DMS114 treated with DMSO at 0.1 percent for 48 hours (cell line): ENCODE results near the gene ZPBP.
"Not testable (repeated sequence)": the region's sequence is repeated elsewhere in the genome, so short reads cannot be mapped to it uniquely, and the experiment has no call there.

ENCODE experiments used
- DNase-seq: peaks from one replicate; lab custom pipeline; 2025; ENCODE audit not compliant: unreplicated experiment; lab: John Stamatoyannopoulos, UW

ZPBP gene

GRCh38 chr7:50047716-50048115, 45.3 kb downstream of the ZPBP start:
- no peak for DNase-seq

- DNase-seq, result not testable (repeated sequence)
Measured at GRCh38 chr7:50041165-50041564, 51.9 kb downstream of the ZPBP start.

- no peak for DNase-seq
Measured at GRCh38 chr7:50037086-50037485, 56.0 kb downstream of the ZPBP start.

- no peak for DNase-seq
Measured at GRCh38 chr7:50022991-50023390, 70.1 kb downstream of the ZPBP start.

- DNase-seq, result no peak
Measured at GRCh38 chr7:50022451-50022850, 70.6 kb downstream of the ZPBP start.

GRCh38 chr7:49995681-49996080, 97.4 kb downstream of the ZPBP start:
- DNase-seq, result no peak

GRCh38 chr7:49986191-49986590, 106.9 kb downstream of the ZPBP start:
- DNase-seq, result no peak

GRCh38 chr7:49980465-49980864, 112.6 kb downstream of the ZPBP start:
- no peak for DNase-seq

- no peak for DNase-seq
Measured at GRCh38 chr7:49976238-49976637, 116.8 kb downstream of the ZPBP start.

- DNase-seq, result no peak
Measured at GRCh38 chr7:49974035-49974434, 119.0 kb downstream of the ZPBP start.

- DNase-seq, result no peak
Measured at GRCh38 chr7:49937608-49938007, 155.4 kb downstream of the ZPBP start.

GRCh38 chr7:49931627-49932026, 161.4 kb downstream of the ZPBP start:
- DNase-seq, result no peak

- no peak for DNase-seq
Measured at GRCh38 chr7:49928787-49929186, 164.3 kb downstream of the ZPBP start.

- no peak for DNase-seq
Measured at GRCh38 chr7:49927631-49928030, 165.4 kb downstream of the ZPBP start.

- no peak for DNase-seq
Measured at GRCh38 chr7:49926720-49927119, 166.3 kb downstream of the ZPBP start.

- DNase-seq, result no peak
Measured at GRCh38 chr7:49911909-49912308, 181.1 kb downstream of the ZPBP start.

GRCh38 chr7:49894543-49894942, 198.5 kb downstream of the ZPBP start:
- no peak for DNase-seq

- DNase-seq, result no peak
Measured at GRCh38 chr7:49893131-49893530, 199.9 kb downstream of the ZPBP start.

GRCh38 chr7:49892481-49892880, 200.6 kb downstream of the ZPBP start:
- no peak for DNase-seq
